Activated B cell treated with CpG ODN at 0.5 μM for 24 hours (primary cell): ENCODE results near the gene KRTAP1-1. TPM values are rescaled to one million over a fixed set of nuclear protein-coding genes. Genes with fewer than 3 reads are reported as not detected.

Experiments used
- ATAC-seq: fragments of 200-7000 bp; cut with Tn5 transposase; one replicate; pipeline ENCODE4 v1.10.0; 2021; ENCODE audit warnings: low read depth, mild to moderate bottlenecking, moderate library complexity
- CTCF ChIA-PET: fragments of 350-600 bp; sonication (Branson Sonifier 250); formaldehyde crosslinking; loops from one replicate; lab custom pipeline; 2021; ENCODE audit warnings: antibody characterized with exemption; lab: Charles Lee
- POLR2A ChIA-PET: fragments of 350-600 bp; sonication (Branson Sonifier 250); formaldehyde crosslinking; loops from one replicate; lab custom pipeline; 2021; ENCODE audit warnings: antibody characterized with exemption; lab: Charles Lee
- DNase-seq: peaks from one replicate; pipeline ENCODE4 v3.0.0; 2022
- H3K27ac Mint-ChIP-seq: one replicate; pipeline ENCODE4 v1.8.0; 2020; ENCODE audit warnings: mixed read lengths
- H3K27me3 Mint-ChIP-seq: one replicate; pipeline ENCODE4 v1.8.0; 2021; ENCODE audit warnings: mixed read lengths
- H3K36me3 Mint-ChIP-seq: one replicate; pipeline ENCODE4 v1.8.0; 2021; ENCODE audit warnings: low read depth, mixed read lengths
- H3K4me1 Mint-ChIP-seq: one replicate; pipeline ENCODE4 v1.8.0; 2021; ENCODE audit warnings: mixed read lengths
- H3K4me3 Mint-ChIP-seq: one replicate; pipeline ENCODE4 v1.8.0; 2020; ENCODE audit warnings: mild to moderate bottlenecking, mixed read lengths
- H3K9me3 Mint-ChIP-seq: one replicate; pipeline ENCODE4 v1.8.0; 2020; ENCODE audit warnings: mixed read lengths
- intact Hi-C: fragments of 100-400 bp; cut with micrococcal nuclease; formaldehyde crosslinking; loops from one replicate; pipeline ENCODE4 v1.15.1; 2024
- total RNA-seq: library from RNA; stranded (reverse); gene quantifications from 2 replicates; pipeline ENCODE4 v1.2.3, GENCODE V29; 2022
- TF ChIP-seq, protein P1 (sequence below): fragments of 200-600 bp; IDR thresholded peaks from one replicate; pipeline ENCODE4 v1.8.0; 2022; ENCODE audit warnings: antibody characterized with exemption, mild to moderate bottlenecking

Gene KRTAP1-1
- total RNA-seq, 1 donor from 2014 or later = not detected

DNA sequence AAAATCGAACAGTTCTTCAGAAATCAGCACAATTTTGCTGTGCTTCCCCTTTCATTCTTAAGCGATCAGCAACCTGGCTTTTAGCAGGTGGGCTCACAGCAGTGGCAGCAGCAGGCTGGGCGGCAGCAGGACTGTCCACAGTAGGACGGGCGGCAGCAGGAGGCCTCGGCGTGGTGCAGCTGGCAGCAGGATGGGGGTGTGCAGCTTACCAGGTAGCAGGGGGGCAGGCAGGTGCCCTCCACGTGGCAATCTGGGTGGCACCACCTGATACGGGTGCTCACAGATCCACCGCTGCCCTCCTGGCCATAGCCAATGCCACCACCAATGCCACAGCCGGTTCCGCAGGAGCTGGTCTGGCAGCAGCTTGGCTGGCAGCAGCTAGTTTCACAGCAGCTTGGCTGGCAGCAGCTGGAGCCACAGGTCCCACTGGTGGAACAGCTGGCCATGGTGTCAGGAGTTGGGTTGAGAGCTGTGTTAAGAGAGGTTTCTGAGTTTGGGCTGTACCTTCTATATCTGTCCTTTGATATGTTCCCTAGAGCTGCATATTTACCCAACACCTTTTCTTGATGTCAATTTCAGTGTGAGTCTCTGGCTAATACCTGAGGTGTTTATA lies 11.5 kb downstream of the KRTAP1-1 start, which contains the start of gene KRTAP1-4:
TSS of gene KRTAP1-4 (minus strand) at position 563 of the 613 bp plus-strand sequence. CDS start at position 446, 117 bp downstream.
- Mint-ChIP-seq H3K9me3 (no peaks in the 10 kb centered on the region), H3K4me1 (no peaks in the 10 kb centered on the region), H3K36me3 (no peaks in the 10 kb centered on the region), H3K4me3 (no peak within 1 kb of the TSS), H3K27me3 (peaks cover 44% of the 10 kb centered on the region), H3K27ac (no peak within 1 kb of the TSS)
- DNase-seq (no peak), ATAC-seq (no peak)
- TF ChIP-seq, protein P1, sequence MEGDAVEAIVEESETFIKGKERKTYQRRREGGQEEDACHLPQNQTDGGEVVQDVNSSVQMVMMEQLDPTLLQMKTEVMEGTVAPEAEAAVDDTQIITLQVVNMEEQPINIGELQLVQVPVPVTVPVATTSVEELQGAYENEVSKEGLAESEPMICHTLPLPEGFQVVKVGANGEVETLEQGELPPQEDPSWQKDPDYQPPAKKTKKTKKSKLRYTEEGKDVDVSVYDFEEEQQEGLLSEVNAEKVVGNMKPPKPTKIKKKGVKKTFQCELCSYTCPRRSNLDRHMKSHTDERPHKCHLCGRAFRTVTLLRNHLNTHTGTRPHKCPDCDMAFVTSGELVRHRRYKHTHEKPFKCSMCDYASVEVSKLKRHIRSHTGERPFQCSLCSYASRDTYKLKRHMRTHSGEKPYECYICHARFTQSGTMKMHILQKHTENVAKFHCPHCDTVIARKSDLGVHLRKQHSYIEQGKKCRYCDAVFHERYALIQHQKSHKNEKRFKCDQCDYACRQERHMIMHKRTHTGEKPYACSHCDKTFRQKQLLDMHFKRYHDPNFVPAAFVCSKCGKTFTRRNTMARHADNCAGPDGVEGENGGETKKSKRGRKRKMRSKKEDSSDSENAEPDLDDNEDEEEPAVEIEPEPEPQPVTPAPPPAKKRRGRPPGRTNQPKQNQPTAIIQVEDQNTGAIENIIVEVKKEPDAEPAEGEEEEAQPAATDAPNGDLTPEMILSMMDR = no peak
- ChIA-PET POLR2A (no interaction called here), CTCF (no interaction called here)
- intact Hi-C loops = loop anchor here (5.0 kb wide), 1 partner anchor 177 kb away; no protein-coding TSS in a partner anchor

DNA sequence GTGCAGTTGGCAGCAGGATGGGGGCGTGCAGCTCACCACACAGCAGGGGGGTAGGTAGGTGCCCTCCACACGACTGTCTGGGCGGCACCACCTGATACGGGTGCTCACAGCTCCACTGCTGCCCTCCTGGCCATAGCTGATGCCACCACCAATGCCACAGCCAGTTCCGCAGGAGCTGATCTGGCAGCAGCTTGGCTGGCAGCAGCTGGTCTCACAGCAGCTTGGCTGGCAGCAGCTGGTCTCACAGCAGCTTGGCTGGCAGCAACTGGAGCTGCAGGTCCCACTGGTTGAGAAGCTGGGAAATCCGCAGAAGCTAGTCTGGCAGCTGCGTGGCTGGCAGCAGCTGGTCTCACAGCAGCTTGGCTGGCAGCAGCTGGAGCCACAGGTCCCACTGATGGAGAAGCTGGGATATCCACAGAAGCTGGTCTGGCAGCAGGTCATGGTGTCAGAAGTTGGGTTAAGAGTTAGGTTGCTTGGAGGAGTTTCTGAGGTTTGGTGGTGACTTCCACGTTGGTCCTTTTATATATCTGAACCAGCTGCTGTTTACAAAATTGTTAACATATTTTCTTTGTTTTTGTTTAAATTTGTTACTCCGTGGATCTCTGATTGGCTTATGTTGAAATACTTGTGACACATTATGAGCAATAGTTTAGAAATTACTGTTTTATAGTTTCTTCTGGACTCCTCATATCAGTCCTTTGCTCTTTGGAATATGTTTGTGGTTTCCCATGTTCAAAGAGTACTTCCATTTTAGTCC lies 14.4 kb downstream of the KRTAP1-1 start, which contains the start of gene KRTAP1-5:
TSS of gene KRTAP1-5 (minus strand) at position 494 of the 757 bp plus-strand sequence. CDS start at position 441, 53 bp downstream.
- POLR2A ChIA-PET = no interaction called here
- no peak for ATAC-seq
- H3K36me3 Mint-ChIP-seq = no peaks in the 10 kb centered on the region
- CTCF ChIA-PET = no interaction called here
- no peaks in the 10 kb centered on the region for H3K4me1 Mint-ChIP-seq
- H3K27me3 Mint-ChIP-seq = peaks cover 35% of the 10 kb centered on the region
- TF ChIP-seq, protein P1 = no peak
- intact Hi-C loops = loop anchor here (5.0 kb wide), 1 partner anchor 175 kb away; no protein-coding TSS in a partner anchor
- no peak within 1 kb of the TSS for H3K4me3 Mint-ChIP-seq
- no peak within 1 kb of the TSS for H3K27ac Mint-ChIP-seq
- DNase-seq = no peak
- H3K9me3 Mint-ChIP-seq = no peaks in the 10 kb centered on the region

DNA sequence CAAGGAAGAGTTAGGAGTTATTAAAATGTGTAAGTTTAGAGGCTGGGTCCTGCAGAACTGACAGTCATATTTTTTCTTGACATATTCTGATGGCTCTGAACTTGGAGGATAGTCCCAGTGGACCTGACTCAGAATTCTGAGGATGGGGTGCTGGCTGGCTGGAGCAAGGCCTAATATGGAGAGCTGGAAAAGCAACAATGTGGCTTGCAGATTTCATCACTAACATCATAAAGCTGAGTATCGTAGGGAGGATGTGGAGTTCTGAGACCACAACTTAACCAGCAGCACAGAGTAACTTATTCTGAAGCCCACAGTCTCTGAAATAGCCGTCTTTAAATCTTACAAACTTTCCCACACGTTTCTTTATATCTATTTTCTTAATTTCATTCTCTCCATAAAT lies 16.6 kb downstream of the KRTAP1-1 start:
- H3K27me3 Mint-ChIP-seq = peaks cover 27% of the 10 kb centered on the region
- ChIA-PET CTCF (no interaction called here), POLR2A (no interaction called here)
- intact Hi-C loops = loop anchor here (5.0 kb wide), 1 partner anchor 172 kb away; no protein-coding TSS in a partner anchor
- TF ChIP-seq, protein P1 = no peak
- H3K4me3 Mint-ChIP-seq = no peak overlapping the region
- DNase-seq (no peak), ATAC-seq (no peak)
- H3K4me1 Mint-ChIP-seq = no peaks in the 10 kb centered on the region
- H3K9me3 Mint-ChIP-seq = peaks cover 4% of the 10 kb centered on the region
- no peaks in the 10 kb centered on the region for H3K36me3 Mint-ChIP-seq
- no peak overlapping the region for H3K27ac Mint-ChIP-seq

DNA sequence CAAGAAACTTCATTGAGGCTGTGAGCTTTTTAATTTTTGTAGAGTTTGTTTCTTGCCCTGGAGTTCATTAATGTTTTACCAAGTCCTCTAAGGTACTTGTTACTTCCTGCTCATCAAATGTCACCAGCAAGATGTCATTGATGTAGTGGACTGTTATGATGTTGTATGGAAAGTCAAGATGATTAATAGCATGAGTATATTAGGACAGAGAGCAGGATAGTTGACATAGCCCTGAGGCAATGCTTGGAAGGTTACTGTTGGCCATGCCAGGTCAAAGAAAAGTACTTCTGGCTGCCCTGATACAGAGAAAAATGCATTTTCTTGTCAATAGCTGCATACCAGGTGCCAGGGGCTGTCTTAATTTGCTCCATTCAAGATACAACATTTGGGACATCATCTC lies 20.9 kb downstream of the KRTAP1-1 start:
- no peak overlapping the region for H3K27ac Mint-ChIP-seq
- no peak for ATAC-seq
- POLR2A ChIA-PET = no interaction called here
- peaks cover 11% of the 10 kb centered on the region for H3K27me3 Mint-ChIP-seq
- intact Hi-C loops = no loop called here
- CTCF ChIA-PET = no interaction called here
- DNase-seq = no peak
- no peaks in the 10 kb centered on the region for H3K36me3 Mint-ChIP-seq
- peaks cover 4% of the 10 kb centered on the region for H3K9me3 Mint-ChIP-seq
- H3K4me3 Mint-ChIP-seq = no peak overlapping the region
- H3K4me1 Mint-ChIP-seq = no peaks in the 10 kb centered on the region
- TF ChIP-seq, protein P1 = no peak

DNA sequence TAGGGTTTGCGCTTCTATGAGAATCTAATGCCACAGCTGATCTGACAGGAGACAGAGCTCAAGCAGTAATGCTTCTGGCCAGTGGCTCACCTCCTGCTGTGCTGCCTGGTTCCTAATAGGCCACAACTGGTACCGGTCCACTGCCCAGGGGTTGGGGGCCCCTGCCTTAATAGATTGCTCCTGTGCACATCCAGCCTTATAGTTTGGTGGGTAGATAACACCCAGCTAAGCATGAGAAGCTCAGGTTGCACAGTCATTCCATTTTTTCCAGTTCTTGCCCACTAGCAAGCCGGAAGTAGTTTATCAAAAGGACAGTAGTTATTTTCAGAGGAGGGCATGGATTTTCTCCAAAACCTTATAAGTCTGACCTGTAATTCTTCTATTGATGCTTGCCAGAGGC lies 21.8 kb downstream of the KRTAP1-1 start:
- no peak overlapping the region for H3K27ac Mint-ChIP-seq
- peaks cover 4% of the 10 kb centered on the region for H3K9me3 Mint-ChIP-seq
- no peak for ATAC-seq
- TF ChIP-seq, protein P1 = no peak
- H3K4me3 Mint-ChIP-seq = no peak overlapping the region
- ChIA-PET CTCF (no interaction called here), POLR2A (no interaction called here)
- H3K36me3 Mint-ChIP-seq = no peaks in the 10 kb centered on the region
- peaks cover 9% of the 10 kb centered on the region for H3K27me3 Mint-ChIP-seq
- H3K4me1 Mint-ChIP-seq = no peaks in the 10 kb centered on the region
- DNase-seq = no peak
- intact Hi-C loops = no loop called here
